AG20443 (cell line): ENCODE results near the gene SRGAP2C.
"Not testable (repeated sequence)": the region's sequence is repeated elsewhere in the genome, so short reads cannot be mapped to it uniquely, and the experiment has no call there.

Source experiments
- DNase-seq: peaks from one replicate; pipeline ENCODE4 v3.0.0; 2012; ENCODE audit warnings: low spot score, mixed read lengths

SRGAP2C gene

GRCh38 chr1:121227544-121228330 lies 43.0 kb downstream of the SRGAP2C start:
- DNase-seq, result not testable (repeated sequence)

GRCh38 chr1:121230636-121231035 lies 45.9 kb downstream of the SRGAP2C start:
- not testable (repeated sequence) for DNase-seq

- not testable (repeated sequence) for DNase-seq
These were observed 47.8 kb downstream of the SRGAP2C start for GRCh38 chr1:121232445-121233125.

GRCh38 chr1:121234090-121234759 lies 49.5 kb downstream of the SRGAP2C start:
- DNase-seq, result not testable (repeated sequence)

GRCh38 chr1:121238384-121238783 lies 53.6 kb downstream of the SRGAP2C start:
- DNase-seq, result not testable (repeated sequence)

GRCh38 chr1:121243913-121244312 lies 59.1 kb downstream of the SRGAP2C start:
- not testable (repeated sequence) for DNase-seq

- not testable (repeated sequence) for DNase-seq
These were observed 61.6 kb downstream of the SRGAP2C start for GRCh38 chr1:121246399-121246798.

- DNase-seq, result not testable (repeated sequence)
These were observed 67.9 kb downstream of the SRGAP2C start for GRCh38 chr1:121252656-121253055.

GRCh38 chr1:121254618-121255017 lies 69.8 kb downstream of the SRGAP2C start:
- not testable (repeated sequence) for DNase-seq

GRCh38 chr1:121257632-121258031 lies 72.9 kb downstream of the SRGAP2C start:
- not testable (repeated sequence) for DNase-seq

- DNase-seq, result not testable (repeated sequence)
These were observed 73.4 kb downstream of the SRGAP2C start for GRCh38 chr1:121258134-121258533.

GRCh38 chr1:121260205-121260604 lies 75.4 kb downstream of the SRGAP2C start:
- DNase-seq, result not testable (repeated sequence)

GRCh38 chr1:121262163-121262562 lies 77.4 kb downstream of the SRGAP2C start:
- not testable (repeated sequence) for DNase-seq

GRCh38 chr1:121263789-121264244 lies 79.0 kb downstream of the SRGAP2C start:
- DNase-seq, result not testable (repeated sequence)

GRCh38 chr1:121267072-121267471 lies 82.3 kb downstream of the SRGAP2C start:
- DNase-seq, result not testable (repeated sequence)

GRCh38 chr1:121269309-121269708 lies 84.5 kb downstream of the SRGAP2C start:
- not testable (repeated sequence) for DNase-seq

GRCh38 chr1:121269973-121270372 lies 85.2 kb downstream of the SRGAP2C start:
- not testable (repeated sequence) for DNase-seq

- not testable (repeated sequence) for DNase-seq
These were observed 86.5 kb downstream of the SRGAP2C start for GRCh38 chr1:121271143-121271715.

- DNase-seq, result not testable (repeated sequence)
These were observed 90.7 kb downstream of the SRGAP2C start for GRCh38 chr1:121275435-121275834.

GRCh38 chr1:121278202-121278601 lies 93.4 kb downstream of the SRGAP2C start:
- DNase-seq, result not testable (repeated sequence)

GRCh38 chr1:121278777-121279547 lies 94.2 kb downstream of the SRGAP2C start:
- not testable (repeated sequence) for DNase-seq
